ENCODE measurements around the gene POLDIP2.
A peak's percentile ranks its signal among the peaks of the same experiment; 100 is the strongest.

POLDIP2 gene

GRCh38 chr17:28357061-28357900 is at the start of gene POLDIP2:
TSS of gene POLDIP2 (minus strand) at chr17:28357527. CDS start at chr17:28357448, 79 bp downstream.
- DNase-seq, result peak; percentile 92

DNA sequence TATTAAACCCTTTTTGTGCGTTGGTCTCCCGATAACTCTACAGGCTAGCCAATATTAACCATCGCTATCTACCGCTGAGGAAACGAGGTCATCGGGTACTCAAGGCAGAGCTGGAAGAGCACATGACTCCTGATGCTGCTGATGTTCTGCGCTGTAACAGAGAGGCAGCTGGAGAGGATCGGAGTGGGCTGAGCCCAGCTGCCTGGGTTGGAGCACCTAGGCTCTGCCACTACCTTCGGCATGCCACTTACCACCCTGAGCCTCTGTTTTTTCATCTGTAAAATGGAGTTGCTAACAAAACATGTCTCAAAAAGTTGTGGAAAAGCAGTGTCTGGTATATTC is 49.1 kb upstream of the POLDIP2 start:
- DNase-seq, result peak; percentile 38

DNA sequence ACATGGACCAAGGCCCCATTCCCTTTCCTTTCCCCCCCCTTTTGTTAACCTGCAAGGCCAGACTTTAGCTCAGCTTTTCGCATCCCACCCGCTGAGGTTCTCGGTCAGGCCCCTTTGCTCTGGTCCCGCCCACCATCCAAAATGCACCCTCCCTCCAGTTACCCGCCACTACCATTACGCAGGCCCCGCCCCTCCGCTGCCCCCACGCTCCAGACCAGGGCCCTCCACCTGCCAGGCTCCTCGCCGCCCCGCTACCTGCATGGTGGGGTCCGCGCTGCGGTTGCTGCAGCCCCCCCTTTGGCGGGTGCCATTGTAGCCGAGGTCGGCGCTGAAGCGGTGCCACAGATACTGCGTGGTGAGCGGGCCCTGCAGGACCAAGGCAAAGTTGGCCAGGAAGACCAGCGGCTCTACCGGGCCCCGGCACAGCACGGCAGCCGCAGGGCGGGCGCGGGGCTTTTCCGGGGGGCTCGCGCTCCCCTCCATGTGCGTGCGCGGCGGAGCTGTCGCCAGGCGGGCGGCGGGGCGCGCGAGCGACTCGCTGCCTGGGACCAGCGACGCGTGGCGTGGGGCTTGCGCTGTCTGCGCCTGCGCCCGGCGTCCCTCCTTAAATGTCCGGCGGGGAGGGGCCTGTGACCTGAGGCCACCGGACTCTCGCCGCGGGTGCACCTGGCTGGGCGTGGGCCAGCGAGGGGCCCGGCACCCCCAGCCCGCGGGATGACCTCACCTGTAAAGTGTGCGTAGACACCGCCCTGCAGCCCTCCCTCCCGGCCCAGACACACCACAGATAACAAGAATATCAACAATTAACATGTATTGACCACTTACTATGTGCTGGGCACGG is 48.5 kb upstream of the POLDIP2 start, which contains the start of gene SLC46A1:
TSS of gene SLC46A1 (minus strand) at position 581 of the 841 bp plus-strand sequence. CDS start at position 483, 98 bp downstream.
- DNase-seq, result peak; percentile 45

GRCh38 chr17:28404812-28405570 is 47.7 kb upstream of the POLDIP2 start:
- DNase-seq, result no peak

DNA sequence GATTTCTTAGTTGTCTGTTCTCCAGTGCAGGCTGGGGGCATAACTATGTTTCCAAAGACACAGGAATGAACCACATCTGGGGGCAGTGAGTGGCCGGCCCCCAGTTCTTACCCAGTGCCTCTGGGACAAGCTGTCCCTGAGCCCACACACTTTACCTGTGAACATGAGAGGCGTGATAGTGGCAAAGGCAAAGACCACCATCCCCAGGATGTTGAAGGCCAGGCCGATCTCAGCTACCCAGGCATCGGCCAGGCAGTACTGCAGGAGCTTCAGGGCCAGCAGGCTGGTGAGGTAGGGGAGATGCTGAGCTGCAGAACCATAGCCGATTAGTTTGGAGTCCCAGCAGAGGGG is 47.1 kb upstream of the POLDIP2 start:
- DNase-seq, result no peak

DNA sequence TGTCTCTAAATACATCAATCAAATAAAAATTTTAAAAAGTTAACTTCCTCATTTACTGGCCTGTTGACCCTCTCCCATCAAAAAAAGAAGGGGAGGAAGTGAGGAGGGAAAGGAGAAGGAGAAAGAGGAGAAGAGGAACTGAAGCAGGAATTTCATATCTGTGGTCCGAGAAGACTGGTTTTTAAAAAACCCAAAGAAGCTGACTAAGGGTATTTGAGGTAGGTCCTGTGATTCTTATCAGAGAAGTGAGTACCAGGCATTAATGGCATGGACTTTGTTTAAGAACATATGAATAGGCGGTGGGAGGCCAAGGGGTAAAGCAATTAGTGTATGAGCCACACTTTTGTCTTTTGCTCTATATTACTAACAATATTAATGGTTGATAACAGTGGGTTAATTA is 46.7 kb upstream of the POLDIP2 start:
- no peak for DNase-seq

- no peak for DNase-seq
These were observed 45.5 kb upstream of the POLDIP2 start for GRCh38 chr17:28402844-28403243.

DNA sequence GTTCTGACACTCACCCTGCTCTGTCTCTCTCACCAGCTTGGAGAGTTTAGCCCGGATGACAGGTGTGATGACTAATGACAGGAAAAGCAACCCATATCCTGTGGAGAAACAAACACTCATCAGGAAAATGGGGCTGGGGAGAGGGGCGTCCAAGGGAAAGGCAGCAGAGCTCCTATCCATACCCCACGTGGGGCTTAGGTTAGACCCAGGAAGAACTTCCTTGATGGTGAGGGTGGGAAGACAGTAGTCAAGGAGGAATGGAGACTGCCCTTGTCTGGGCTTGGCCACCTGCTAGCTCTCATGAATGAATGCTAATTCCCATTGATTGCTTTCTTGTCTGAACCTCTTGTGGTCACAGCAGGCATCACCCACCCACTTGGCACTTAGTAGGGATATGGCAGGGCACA is 44.9 kb upstream of the POLDIP2 start:
- no peak for DNase-seq

- DNase-seq, result no peak
These were observed 42.5 kb upstream of the POLDIP2 start for GRCh38 chr17:28399808-28400207.

DNA sequence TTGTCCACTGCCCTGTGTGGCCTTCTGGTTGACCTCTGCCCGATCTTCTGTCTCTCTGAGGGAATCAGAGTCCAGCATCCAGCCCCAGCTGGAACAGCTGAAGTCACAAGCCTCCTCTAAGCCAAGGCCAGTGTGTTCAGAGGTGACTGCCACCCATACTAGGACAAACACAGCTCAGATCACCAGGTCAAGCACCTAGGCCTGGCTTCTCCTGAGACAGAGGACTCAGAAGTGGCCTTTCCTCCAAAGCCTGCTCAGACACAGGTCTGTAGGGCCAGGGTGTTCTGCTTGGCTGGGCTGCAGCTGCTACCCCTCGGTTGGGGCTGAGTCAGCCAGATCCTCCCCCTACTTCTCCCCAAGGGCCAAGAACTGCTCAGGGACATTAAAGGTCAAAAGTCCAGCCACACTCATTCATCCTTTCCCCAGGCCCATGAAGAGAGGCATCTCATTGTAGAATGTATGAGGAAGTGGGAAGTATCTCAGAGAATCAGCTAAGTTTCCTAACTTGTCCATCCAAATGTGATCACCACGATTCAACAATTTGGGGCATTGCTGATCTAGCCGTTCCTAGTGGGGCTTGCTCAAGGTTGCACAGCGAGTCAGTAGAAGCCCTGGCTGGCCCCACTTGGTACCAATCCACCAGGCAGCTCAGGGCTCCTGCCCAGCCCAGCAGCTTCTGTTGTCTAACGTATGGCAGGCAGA is 41.1 kb upstream of the POLDIP2 start:
- DNase-seq, result no peak

DNA sequence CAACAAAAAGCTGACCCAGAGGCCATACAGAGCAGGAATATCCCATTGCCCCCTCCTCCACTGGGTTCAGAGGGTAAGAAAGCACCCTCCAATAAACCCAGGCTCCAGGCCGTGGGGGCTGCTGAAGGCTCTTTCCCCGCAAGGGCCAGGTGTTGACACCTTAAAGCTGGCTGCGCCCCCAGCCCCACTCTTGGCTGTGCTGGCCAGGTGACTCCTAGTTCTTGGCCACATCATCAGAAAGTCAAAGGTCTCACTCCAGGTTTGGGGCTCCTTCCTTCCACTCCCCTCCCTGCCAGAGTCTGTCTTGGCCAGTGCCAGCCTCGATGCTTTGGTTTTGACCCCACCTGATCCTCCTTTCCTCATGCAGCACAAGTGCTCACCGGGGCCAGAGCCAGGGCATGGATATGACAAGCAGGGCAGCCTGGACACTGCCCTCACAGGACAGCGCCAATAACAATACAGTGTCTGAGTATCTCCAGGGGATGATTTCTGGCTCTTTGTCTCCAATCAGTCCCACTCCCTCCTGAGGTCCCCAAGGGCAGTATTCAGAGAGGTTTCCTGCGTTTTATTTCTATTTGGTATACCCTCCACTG is 40.5 kb upstream of the POLDIP2 start:
- DNase-seq, result no peak

GRCh38 chr17:28397275-28397674 is 39.9 kb upstream of the POLDIP2 start:
- DNase-seq, result no peak

DNA sequence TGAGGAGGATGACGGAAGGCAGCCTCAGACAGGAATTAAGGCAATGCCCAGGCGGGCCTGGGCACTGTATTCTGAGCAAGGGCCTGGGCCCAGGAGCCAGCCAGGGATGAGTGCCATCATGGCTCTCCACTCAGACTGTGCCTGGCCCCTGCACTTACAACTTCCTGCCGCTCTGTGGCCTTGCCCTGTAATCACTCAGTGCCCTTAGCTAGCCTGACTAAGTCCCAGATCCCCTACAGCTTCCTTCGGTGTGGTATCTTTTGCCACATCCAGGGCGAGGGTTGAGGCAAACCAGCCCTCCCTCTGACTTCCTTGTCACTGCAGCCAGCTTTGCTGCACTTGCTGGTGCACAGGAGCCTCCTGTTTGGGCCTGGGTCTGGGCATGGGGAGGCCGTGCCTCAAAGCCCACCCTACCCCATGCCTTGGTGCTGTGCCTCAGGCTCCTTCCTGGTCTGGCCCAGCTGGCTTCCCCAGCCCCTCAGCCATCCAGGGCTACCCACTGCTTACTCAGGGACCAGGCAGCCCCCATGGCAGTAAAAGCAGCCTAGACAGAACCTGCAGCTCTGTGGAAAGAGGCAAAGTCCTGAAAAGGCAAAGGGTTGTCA is 39.4 kb upstream of the POLDIP2 start:
- DNase-seq, result no peak

- no peak for DNase-seq
These were observed 38.6 kb upstream of the POLDIP2 start for GRCh38 chr17:28395968-28396367.

GRCh38 chr17:28395426-28395825 is 38.1 kb upstream of the POLDIP2 start:
- no peak for DNase-seq

GRCh38 chr17:28394337-28395116 is 37.2 kb upstream of the POLDIP2 start:
- DNase-seq, result no peak

DNA sequence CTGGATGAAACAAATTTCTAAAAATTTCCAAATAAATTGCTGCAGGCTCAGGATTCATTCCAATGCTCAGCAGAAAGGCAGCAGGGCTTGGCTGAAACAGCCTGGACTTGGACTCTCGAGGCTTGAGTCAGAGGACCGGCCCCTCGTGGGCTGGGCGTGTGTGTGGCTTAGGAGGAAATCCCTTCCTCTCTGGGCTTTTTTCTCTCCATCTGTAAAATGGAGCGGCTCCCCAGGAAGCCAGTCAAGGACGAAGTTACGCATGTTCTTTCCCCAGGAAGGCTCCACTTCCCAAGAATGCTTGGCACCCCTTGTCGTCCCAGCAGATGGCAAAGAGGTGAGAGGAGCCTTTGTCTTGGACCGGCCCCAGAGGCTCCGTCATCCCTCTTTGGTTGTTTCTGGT is 35.2 kb upstream of the POLDIP2 start:
- no peak for DNase-seq

GRCh38 chr17:28391401-28391800 is 34.1 kb upstream of the POLDIP2 start:
- no peak for DNase-seq

DNA sequence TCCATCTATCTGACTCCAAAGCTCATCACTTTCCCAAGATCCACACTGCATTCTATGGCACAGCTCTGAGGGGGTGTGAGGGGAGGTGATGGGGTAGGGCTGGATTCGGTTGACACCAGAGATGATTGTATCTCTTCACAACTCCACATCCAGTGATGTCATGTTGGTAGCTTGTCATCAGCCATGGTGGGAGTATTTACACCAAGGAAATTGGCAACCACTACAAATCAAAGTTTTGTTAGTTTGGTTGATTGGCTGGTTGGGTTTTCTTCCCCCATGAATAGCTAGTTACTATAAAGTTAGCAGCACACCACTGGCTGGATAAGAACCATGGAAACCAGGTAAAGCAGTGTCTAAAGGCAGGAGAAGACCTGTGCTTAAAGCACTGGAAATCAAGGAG is 33.7 kb upstream of the POLDIP2 start:
- no peak for DNase-seq

- DNase-seq, result no peak
These were observed 33.2 kb upstream of the POLDIP2 start for GRCh38 chr17:28390563-28390962.

- no peak for DNase-seq
These were observed 32.8 kb upstream of the POLDIP2 start for GRCh38 chr17:28390141-28390540.
